Inflammatory macrophage treated with lipopolysaccharide for 4 hours (primary cell): ENCODE measurements around the gene BSCL2.
"Not testable (repeated sequence)": the region's sequence is repeated elsewhere in the genome, so short reads cannot be mapped to it uniquely, and the experiment has no call there.

Source experiments
- DNase-seq: peaks from one replicate; pipeline ENCODE4 v3.0.0-alpha.2; 2020

The BSCL2 gene

GRCh38 chr11:62682518-62682917, 24.7 kb downstream of the BSCL2 start:
- DNase-seq: no peak

- DNase-seq: peak; percentile 57
Measured at GRCh38 chr11:62680825-62681240, 26.4 kb downstream of the BSCL2 start.

- DNase-seq: peak; percentile 96
Measured at GRCh38 chr11:62678770-62679696, 28.2 kb downstream of the BSCL2 start, which contains the start of gene UBXN1. TSS of gene UBXN1 (minus strand) at chr11:62679073. CDS start at chr11:62678923, 150 bp downstream.

GRCh38 chr11:62678433-62678769, 28.8 kb downstream of the BSCL2 start:
- DNase-seq: no peak

- DNase-seq: no peak
Measured at GRCh38 chr11:62677714-62678113, 29.5 kb downstream of the BSCL2 start.

- DNase-seq: no peak
Measured at GRCh38 chr11:62677156-62677555, 30.1 kb downstream of the BSCL2 start.

GRCh38 chr11:62676698-62677097, 30.5 kb downstream of the BSCL2 start:
- no peak for DNase-seq

GRCh38 chr11:62675415-62675814, 31.8 kb downstream of the BSCL2 start:
- DNase-seq: not testable (repeated sequence)

GRCh38 chr11:62673196-62673525, 34.1 kb downstream of the BSCL2 start:
- no peak for DNase-seq

- peak; percentile 84 for DNase-seq
Measured at GRCh38 chr11:62671608-62672389, 35.4 kb downstream of the BSCL2 start, which contains the start of the genes LBHD1 and UQCC3. TSS of gene LBHD1 (minus strand) at chr11:62672267. CDS start at chr11:62670031, 2,236 bp downstream. TSS of gene UQCC3 (plus strand) at chr11:62671673. CDS start at chr11:62671746, 73 bp downstream.

- no peak for DNase-seq
Measured at GRCh38 chr11:62671236-62671607, 36.0 kb downstream of the BSCL2 start.

GRCh38 chr11:62669420-62670161, 37.6 kb downstream of the BSCL2 start:
- no peak for DNase-seq

GRCh38 chr11:62667460-62667859, 39.8 kb downstream of the BSCL2 start:
- DNase-seq: no peak

GRCh38 chr11:62666259-62666926, 40.8 kb downstream of the BSCL2 start:
- no peak for DNase-seq

GRCh38 chr11:62665599-62666258, 41.5 kb downstream of the BSCL2 start:
- DNase-seq: peak; percentile 61

- peak; percentile 92 for DNase-seq
Measured at GRCh38 chr11:62665075-62665598, 42.1 kb downstream of the BSCL2 start, which contains the start of the genes C11orf98 and CSKMT. TSS of gene C11orf98 (minus strand) at chr11:62665210. CDS start at chr11:62665169, 41 bp downstream. TSS of gene CSKMT (plus strand) at chr11:62665312. CDS start at chr11:62665880, 568 bp downstream.

GRCh38 chr11:62664405-62665074, 42.7 kb downstream of the BSCL2 start:
- DNase-seq: peak; percentile 35

- DNase-seq: no peak
Measured at GRCh38 chr11:62656796-62657429, 50.3 kb downstream of the BSCL2 start.

GRCh38 chr11:62654297-62654696, 52.9 kb downstream of the BSCL2 start:
- DNase-seq: no peak
